RWPE1 (cell line): ENCODE measurements around the gene ABLIM2.

Source experiments
- CTCF ChIA-PET: fragments of 350-600 bp; sonication (Branson Sonifier 250); formaldehyde crosslinking; extraction: SDS; loops from one replicate; lab custom pipeline; 2021; lab: Yijun Ruan, JAX
- POLR2A ChIA-PET: fragments of 400-600 bp; formaldehyde crosslinking; extraction: SDS; loops from one replicate; lab custom pipeline; 2020; ENCODE audit warnings: antibody characterized with exemption; ENCODE audit not compliant: low non-redundant PET; lab: Yijun Ruan, JAX
- DNase-seq: peaks from one replicate; pipeline ENCODE4 v3.0.0; 2012; ENCODE audit warnings: low spot score
- H3K27ac ChIP-seq: fragments of 450-650 bp; 2 replicates; pipeline ENCODE4 v1.5.1; 2017
- CTCF ChIP-seq: fragments of 450-650 bp; conservative IDR thresholded peaks from 2 replicates; pipeline ENCODE4 v1.5.1; 2017; ENCODE audit warnings: low read depth, mild to moderate bottlenecking

Gene ABLIM2

GRCh38 chr4:7984286-7984925 is 174.2 kb downstream of the ABLIM2 start:
- no peak for DNase-seq
- ChIA-PET CTCF (interaction anchor here (0.6 to 3.8 kb wide), 2 partner anchors 76 to 181 kb away, joined by 3 to 23 read pairs; no protein-coding TSS in a partner anchor), POLR2A (no interaction called here)
- TF ChIP-seq CTCF: no peak
- no peak overlapping the region for H3K27ac ChIP-seq

- CTCF ChIA-PET: interaction anchor here (0.6 kb wide), 1 partner anchor 213 kb away, joined by 6 read pairs; no protein-coding TSS in a partner anchor
- H3K27ac ChIP-seq: no peak overlapping the region
- POLR2A ChIA-PET: no interaction called here
- TF ChIP-seq CTCF: no peak
- DNase-seq: no peak
Measured at GRCh38 chr4:7983296-7983695, 175.3 kb downstream of the ABLIM2 start.

GRCh38 chr4:7981738-7982394 is 176.7 kb downstream of the ABLIM2 start:
- ChIA-PET POLR2A (no interaction called here), CTCF (no interaction called here)
- no peak for DNase-seq
- H3K27ac ChIP-seq: no peak overlapping the region
- no peak for TF ChIP-seq CTCF

GRCh38 chr4:7980036-7980435 is 178.6 kb downstream of the ABLIM2 start:
- ChIA-PET POLR2A (no interaction called here), CTCF (no interaction called here)
- H3K27ac ChIP-seq: no peak overlapping the region
- DNase-seq: peak; percentile 33
- TF ChIP-seq CTCF: no peak

GRCh38 chr4:7979652-7979968 is 179.0 kb downstream of the ABLIM2 start:
- ChIA-PET POLR2A (no interaction called here), CTCF (interaction anchor here (0.7 kb wide), 1 partner anchor 69 kb away, joined by 3 read pairs; no protein-coding TSS in a partner anchor)
- no peak for DNase-seq
- TF ChIP-seq CTCF: no peak
- peak overlapping the region; percentile 94 for H3K27ac ChIP-seq

GRCh38 chr4:7978907-7979651 is 179.5 kb downstream of the ABLIM2 start:
- DNase-seq: no peak
- POLR2A ChIA-PET: no interaction called here
- TF ChIP-seq CTCF: no peak
- CTCF ChIA-PET: interaction anchor here (0.7 kb wide), 1 partner anchor 68 kb away, joined by 3 read pairs; no protein-coding TSS in a partner anchor
- H3K27ac ChIP-seq: peak overlapping the region; percentile 94
